GM12874 (cell line): ENCODE data around the gene CRTC1.

Experiments
- CTCF ChIP-seq: IDR thresholded peaks from 2 replicates; pipeline ENCODE4 v1.5.1; 2011; ENCODE audit warnings: low read depth, mild to moderate bottlenecking, control low read depth, low read length, moderate library complexity; ENCODE audit not compliant: insufficient read depth

The CRTC1 gene

GRCh38 chr19:18792661-18793060 is 109.2 kb downstream of the CRTC1 start:
- TF ChIP-seq CTCF, result no peak

GRCh38 chr19:18793144-18794028 is 109.9 kb downstream of the CRTC1 start:
- TF ChIP-seq CTCF, result no peak

GRCh38 chr19:18794029-18794313 is 110.5 kb downstream of the CRTC1 start:
- TF ChIP-seq CTCF, result no peak

- TF ChIP-seq CTCF, result no peak
Observed at GRCh38 chr19:18794692-18795091, 111.2 kb downstream of the CRTC1 start.

- TF ChIP-seq CTCF, result no peak
Observed at GRCh38 chr19:18795540-18795939, 112.1 kb downstream of the CRTC1 start.

- TF ChIP-seq CTCF, result no peak
Observed at GRCh38 chr19:18796239-18796638, 112.8 kb downstream of the CRTC1 start.

- no peak for TF ChIP-seq CTCF
Observed at GRCh38 chr19:18798384-18799352, 115.2 kb downstream of the CRTC1 start.
